ENCODE measurements around the gene LRIG2. TPM values are rescaled to one million over a fixed set of nuclear protein-coding genes. Genes with fewer than 3 reads are reported as not detected.

LRIG2 gene
- total and polyA plus RNA-seq, 2 experiments from 2014 or later, result 10.0 to 40.4 TPM

DNA sequence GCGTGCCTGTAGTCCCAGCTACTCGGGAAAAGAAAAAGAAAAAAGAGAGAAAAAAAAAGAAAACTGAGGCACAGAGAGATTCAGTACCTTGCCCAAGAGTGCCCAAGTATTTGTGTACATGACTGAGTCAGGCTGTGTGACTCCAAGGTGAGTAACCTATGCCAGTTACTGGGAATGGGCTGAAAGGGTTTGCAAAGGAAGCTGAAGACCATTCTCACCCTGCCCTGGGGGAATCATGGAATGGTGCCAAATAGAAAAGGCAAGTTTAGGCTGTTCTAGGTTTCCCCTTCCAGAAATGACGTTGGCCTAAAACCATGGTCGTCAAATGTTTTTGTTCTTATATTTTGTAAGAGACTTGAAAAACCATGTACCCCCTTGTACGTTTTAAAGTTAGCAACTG lies 37.9 kb upstream of the LRIG2 start:
- Histone ChIP-seq H3K9me2 (ENCODE audit: insufficient read depth) (no peaks in the 10 kb centered on the region), H3K4me2 (no peak overlapping the region), H3F3A (replicated peaks; ENCODE audit: low read depth) (no peaks in the 10 kb centered on the region), H3K36me3 (ENCODE audit: insufficient read depth) (no peaks in the 10 kb centered on the region), H3K27ac (ENCODE audit: low read depth) (no peak overlapping the region), H3K4me1 (ENCODE audit: insufficient read depth) (peaks cover 9% of the 10 kb centered on the region), H3K4me3 (no peak overlapping the region), H4K20me1 (replicated peaks; ENCODE audit: insufficient read depth) (no peaks in the 10 kb centered on the region), H3K79me2 (replicated peaks; ENCODE audit: insufficient read depth) (no peaks in the 10 kb centered on the region), H2AFZ (no peak overlapping the region), H3K27me3 (ENCODE audit: insufficient read depth) (no peaks in the 10 kb centered on the region)
- H3K9me3 Mint-ChIP-seq, result no peaks in the 10 kb centered on the region
- no peak for ATAC-seq
- TF ChIP-seq, protein P1, sequence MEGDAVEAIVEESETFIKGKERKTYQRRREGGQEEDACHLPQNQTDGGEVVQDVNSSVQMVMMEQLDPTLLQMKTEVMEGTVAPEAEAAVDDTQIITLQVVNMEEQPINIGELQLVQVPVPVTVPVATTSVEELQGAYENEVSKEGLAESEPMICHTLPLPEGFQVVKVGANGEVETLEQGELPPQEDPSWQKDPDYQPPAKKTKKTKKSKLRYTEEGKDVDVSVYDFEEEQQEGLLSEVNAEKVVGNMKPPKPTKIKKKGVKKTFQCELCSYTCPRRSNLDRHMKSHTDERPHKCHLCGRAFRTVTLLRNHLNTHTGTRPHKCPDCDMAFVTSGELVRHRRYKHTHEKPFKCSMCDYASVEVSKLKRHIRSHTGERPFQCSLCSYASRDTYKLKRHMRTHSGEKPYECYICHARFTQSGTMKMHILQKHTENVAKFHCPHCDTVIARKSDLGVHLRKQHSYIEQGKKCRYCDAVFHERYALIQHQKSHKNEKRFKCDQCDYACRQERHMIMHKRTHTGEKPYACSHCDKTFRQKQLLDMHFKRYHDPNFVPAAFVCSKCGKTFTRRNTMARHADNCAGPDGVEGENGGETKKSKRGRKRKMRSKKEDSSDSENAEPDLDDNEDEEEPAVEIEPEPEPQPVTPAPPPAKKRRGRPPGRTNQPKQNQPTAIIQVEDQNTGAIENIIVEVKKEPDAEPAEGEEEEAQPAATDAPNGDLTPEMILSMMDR (conservative IDR thresholded peaks at IDR 0.05; ENCODE audit: low read depth in 2 of 2), result no peak
- no peak for TF ChIP-seq STAT1 (IDR thresholded peaks at IDR 0.05; ENCODE audit: unreplicated experiment)
- TF ChIP-seq NANOG (IDR thresholded peaks at IDR 0.05; ENCODE audit: borderline replicate concordance), result no peak
- no peak for TF ChIP-seq ZNF331 (CRISPR knock-in tag; IDR thresholded peaks at IDR 0.05; ENCODE audit: low read depth)
- no peak for TF ChIP-seq ZNF114 (CRISPR knock-in tag; IDR thresholded peaks at IDR 0.05)
- TF ChIP-seq, protein P2, sequence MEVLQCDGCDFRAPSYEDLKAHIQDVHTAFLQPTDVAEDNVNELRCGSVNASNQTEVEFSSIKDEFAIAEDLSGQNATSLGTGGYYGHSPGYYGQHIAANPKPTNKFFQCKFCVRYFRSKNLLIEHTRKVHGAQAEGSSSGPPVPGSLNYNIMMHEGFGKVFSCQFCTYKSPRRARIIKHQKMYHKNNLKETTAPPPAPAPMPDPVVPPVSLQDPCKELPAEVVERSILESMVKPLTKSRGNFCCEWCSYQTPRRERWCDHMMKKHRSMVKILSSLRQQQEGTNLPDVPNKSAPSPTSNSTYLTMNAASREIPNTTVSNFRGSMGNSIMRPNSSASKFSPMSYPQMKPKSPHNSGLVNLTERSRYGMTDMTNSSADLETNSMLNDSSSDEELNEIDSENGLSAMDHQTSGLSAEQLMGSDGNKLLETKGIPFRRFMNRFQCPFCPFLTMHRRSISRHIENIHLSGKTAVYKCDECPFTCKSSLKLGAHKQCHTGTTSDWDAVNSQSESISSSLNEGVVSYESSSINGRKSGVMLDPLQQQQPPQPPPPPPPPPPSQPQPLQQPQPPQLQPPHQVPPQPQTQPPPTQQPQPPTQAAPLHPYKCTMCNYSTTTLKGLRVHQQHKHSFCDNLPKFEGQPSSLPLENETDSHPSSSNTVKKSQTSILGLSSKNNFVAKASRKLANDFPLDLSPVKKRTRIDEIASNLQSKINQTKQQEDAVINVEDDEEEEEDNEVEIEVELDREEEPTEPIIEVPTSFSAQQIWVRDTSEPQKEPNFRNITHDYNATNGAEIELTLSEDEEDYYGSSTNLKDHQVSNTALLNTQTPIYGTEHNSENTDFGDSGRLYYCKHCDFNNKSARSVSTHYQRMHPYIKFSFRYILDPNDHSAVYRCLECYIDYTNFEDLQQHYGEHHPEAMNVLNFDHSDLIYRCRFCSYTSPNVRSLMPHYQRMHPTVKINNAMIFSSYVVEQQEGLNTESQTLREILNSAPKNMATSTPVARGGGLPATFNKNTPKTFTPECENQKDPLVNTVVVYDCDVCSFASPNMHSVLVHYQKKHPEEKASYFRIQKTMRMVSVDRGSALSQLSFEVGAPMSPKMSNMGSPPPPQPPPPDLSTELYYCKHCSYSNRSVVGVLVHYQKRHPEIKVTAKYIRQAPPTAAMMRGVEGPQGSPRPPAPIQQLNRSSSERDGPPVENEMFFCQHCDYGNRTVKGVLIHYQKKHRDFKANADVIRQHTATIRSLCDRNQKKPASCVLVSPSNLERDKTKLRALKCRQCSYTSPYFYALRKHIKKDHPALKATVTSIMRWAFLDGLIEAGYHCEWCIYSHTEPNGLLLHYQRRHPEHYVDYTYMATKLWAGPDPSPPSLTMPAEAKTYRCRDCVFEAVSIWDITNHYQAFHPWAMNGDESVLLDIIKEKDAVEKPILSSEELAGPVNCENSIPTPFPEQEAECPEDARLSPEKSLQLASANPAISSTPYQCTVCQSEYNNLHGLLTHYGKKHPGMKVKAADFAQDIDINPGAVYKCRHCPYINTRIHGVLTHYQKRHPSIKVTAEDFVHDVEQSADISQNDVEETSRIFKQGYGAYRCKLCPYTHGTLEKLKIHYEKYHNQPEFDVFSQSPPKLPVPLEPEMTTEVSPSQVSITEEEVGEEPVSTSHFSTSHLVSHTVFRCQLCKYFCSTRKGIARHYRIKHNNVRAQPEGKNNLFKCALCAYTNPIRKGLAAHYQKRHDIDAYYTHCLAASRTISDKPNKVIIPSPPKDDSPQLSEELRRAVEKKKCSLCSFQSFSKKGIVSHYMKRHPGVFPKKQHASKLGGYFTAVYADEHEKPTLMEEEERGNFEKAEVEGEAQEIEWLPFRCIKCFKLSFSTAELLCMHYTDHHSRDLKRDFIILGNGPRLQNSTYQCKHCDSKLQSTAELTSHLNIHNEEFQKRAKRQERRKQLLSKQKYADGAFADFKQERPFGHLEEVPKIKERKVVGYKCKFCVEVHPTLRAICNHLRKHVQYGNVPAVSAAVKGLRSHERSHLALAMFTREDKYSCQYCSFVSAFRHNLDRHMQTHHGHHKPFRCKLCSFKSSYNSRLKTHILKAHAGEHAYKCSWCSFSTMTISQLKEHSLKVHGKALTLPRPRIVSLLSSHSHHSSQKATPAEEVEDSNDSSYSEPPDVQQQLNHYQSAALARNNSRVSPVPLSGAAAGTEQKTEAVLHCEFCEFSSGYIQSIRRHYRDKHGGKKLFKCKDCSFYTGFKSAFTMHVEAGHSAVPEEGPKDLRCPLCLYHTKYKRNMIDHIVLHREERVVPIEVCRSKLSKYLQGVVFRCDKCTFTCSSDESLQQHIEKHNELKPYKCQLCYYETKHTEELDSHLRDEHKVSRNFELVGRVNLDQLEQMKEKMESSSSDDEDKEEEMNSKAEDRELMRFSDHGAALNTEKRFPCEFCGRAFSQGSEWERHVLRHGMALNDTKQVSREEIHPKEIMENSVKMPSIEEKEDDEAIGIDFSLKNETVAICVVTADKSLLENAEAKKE (CRISPR knock-in tag; IDR thresholded peaks at IDR 0.05), result no peak
- no peak for TF ChIP-seq EZH2 (IDR thresholded peaks at IDR 0.05; ENCODE audit: low read depth, unreplicated experiment)
- TF ChIP-seq POLR2AphosphoS5 (IDR thresholded peaks at IDR 0.05; ENCODE audit: low read depth), result no peak
- no peak for TF ChIP-seq JUNB (IDR thresholded peaks at IDR 0.05; ENCODE audit: unreplicated experiment)
- DNase-seq (ENCODE audit: low spot score), result no peak
- no peaks in the 10 kb centered on the region for H3K36me3 Mint-ChIP-seq (ENCODE audit: low read depth)
- no peak overlapping the region for H3K4me3 Mint-ChIP-seq
- peaks cover 18% of the 10 kb centered on the region for H3K4me1 Mint-ChIP-seq
- no peaks in the 10 kb centered on the region for H3K27me3 Mint-ChIP-seq (ENCODE audit: insufficient read depth, low read depth, poor library complexity)
- no peak overlapping the region for H3K27ac Mint-ChIP-seq
